ENCODE data around the gene UNC13D.

DNA sequence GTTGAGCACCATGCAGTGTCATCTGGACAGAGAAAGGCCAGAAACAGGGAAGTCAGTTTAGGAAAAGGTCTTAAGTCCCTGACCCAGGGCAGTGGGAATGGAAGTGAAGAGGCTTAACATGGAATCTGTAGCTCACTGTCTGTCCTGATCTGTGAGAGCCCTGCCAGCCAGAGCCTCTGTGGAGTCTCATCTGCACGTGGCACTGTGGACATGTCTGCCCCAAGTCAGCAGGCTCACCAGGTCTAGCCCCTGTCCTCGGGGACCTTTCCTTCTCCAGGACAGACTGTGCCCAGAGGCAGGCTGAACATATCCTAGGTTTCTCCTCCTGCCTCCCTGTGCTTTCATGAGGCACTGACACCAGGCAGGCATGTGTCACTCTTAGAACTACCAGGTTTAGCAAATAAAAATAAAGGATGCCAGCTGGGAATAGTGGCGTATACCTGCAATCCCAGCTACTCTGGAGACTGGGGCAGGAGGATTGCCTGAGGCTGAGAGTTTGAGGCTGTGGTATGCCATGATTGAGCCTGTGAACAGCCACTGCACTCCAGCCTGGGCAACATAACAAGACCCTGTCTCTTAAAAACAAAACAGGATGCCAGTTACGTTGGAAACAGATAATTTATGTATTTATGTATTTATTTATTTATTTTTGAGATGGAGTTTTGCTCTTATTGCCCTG, 37.2 kb downstream of the UNC13D start:
- no peak for TF ChIP-seq CTCF (IDR thresholded peaks at IDR 0.05)
- TF ChIP-seq POLR2AphosphoS5 (IDR thresholded peaks at IDR 0.05), result no peak
